ENCODE results near the gene ASB10.

ASB10 gene

GRCh38 chr7:151131224-151131591 lies 55.8 kb downstream of the ASB10 start:
- Histone ChIP-seq H3K4me1 (ENCODE audit: control insufficient read depth in 1 of 2, insufficient read depth in 2 of 2, low read length in 2 of 2) (peaks cover 0 to 5% of the 10 kb centered on the region in 2 donors), H3K27ac (ENCODE audit: low read depth, low read length) (no peak overlapping the region), H3K9me3 (ENCODE audit: control insufficient read depth in 1 of 2, low read length in 2 of 2) (no peaks in the 10 kb centered on the region), H3K9ac (ENCODE audit: low read depth in 1 of 2, low read length in 2 of 2) (no peak overlapping the region), H3K27me3 (ENCODE audit: control insufficient read depth in 1 of 2, insufficient read depth in 2 of 2, low read length in 2 of 2) (no peaks in the 10 kb centered on the region), H3K4me3 (ENCODE audit: low read depth in 1 of 2, low read length in 2 of 2) (no peak overlapping the region), H3K36me3 (ENCODE audit: control insufficient read depth in 1 of 2, insufficient read depth in 2 of 2, low read length in 2 of 2) (peaks cover 15 to 76% of the 10 kb centered on the region in 2 donors)

GRCh38 chr7:151130741-151131157 lies 56.3 kb downstream of the ASB10 start:
- H3K36me3 ChIP-seq (ENCODE audit: control insufficient read depth in 1 of 2, insufficient read depth in 2 of 2, low read length in 2 of 2), result peaks cover 15 to 71% of the 10 kb centered on the region in 2 donors
- no peaks in the 10 kb centered on the region for H3K27me3 ChIP-seq (ENCODE audit: control insufficient read depth in 1 of 2, insufficient read depth in 2 of 2, low read length in 2 of 2)
- no peak overlapping the region for H3K9ac ChIP-seq (ENCODE audit: low read depth in 1 of 2, low read length in 2 of 2)
- no peak overlapping the region for H3K4me3 ChIP-seq (ENCODE audit: low read depth in 1 of 2, low read length in 2 of 2)
- no peak overlapping the region for H3K27ac ChIP-seq (ENCODE audit: low read depth, low read length)
- H3K4me1 ChIP-seq (ENCODE audit: control insufficient read depth in 1 of 2, insufficient read depth in 2 of 2, low read length in 2 of 2), result peaks cover 0 to 5% of the 10 kb centered on the region in 2 donors
- no peaks in the 10 kb centered on the region for H3K9me3 ChIP-seq (ENCODE audit: control insufficient read depth in 1 of 2, low read length in 2 of 2)

GRCh38 chr7:151129960-151130591 lies 57.0 kb downstream of the ASB10 start:
- Histone ChIP-seq H3K9ac (ENCODE audit: low read depth in 1 of 2, low read length in 2 of 2) (no peak overlapping the region), H3K27ac (ENCODE audit: low read depth, low read length) (no peak overlapping the region), H3K4me3 (ENCODE audit: low read depth in 1 of 2, low read length in 2 of 2) (no peak overlapping the region)

GRCh38 chr7:151129117-151129959 lies 57.7 kb downstream of the ASB10 start:
- Histone ChIP-seq H3K4me1 (ENCODE audit: control insufficient read depth in 1 of 2, insufficient read depth in 2 of 2, low read length in 2 of 2) (peaks cover 6 to 14% of the 10 kb centered on the region in 2 donors), H3K9ac (ENCODE audit: low read depth in 1 of 2, low read length in 2 of 2) (no peak overlapping the region), H3K36me3 (ENCODE audit: control insufficient read depth in 1 of 2, insufficient read depth in 2 of 2, low read length in 2 of 2) (peaks cover 6 to 66% of the 10 kb centered on the region in 2 donors), H3K9me3 (ENCODE audit: control insufficient read depth in 1 of 2, low read length in 2 of 2) (no peaks in the 10 kb centered on the region), H3K4me3 (ENCODE audit: low read depth in 1 of 2, low read length in 2 of 2) (no peak overlapping the region), H3K27ac (ENCODE audit: low read depth, low read length) (no peak overlapping the region), H3K27me3 (ENCODE audit: control insufficient read depth in 1 of 2, insufficient read depth in 2 of 2, low read length in 2 of 2) (no peaks in the 10 kb centered on the region)

More at GRCh38 chr7:151129960-151130591, 57.0 kb downstream of the ASB10 start:
- no peaks in the 10 kb centered on the region for H3K9me3 ChIP-seq (ENCODE audit: control insufficient read depth in 1 of 2, low read length in 2 of 2)
- peaks cover 12 to 66% of the 10 kb centered on the region in 2 donors for H3K36me3 ChIP-seq (ENCODE audit: control insufficient read depth in 1 of 2, insufficient read depth in 2 of 2, low read length in 2 of 2)
- no peaks in the 10 kb centered on the region for H3K27me3 ChIP-seq (ENCODE audit: control insufficient read depth in 1 of 2, insufficient read depth in 2 of 2, low read length in 2 of 2)
- H3K4me1 ChIP-seq (ENCODE audit: control insufficient read depth in 1 of 2, insufficient read depth in 2 of 2, low read length in 2 of 2), result peaks cover 1 to 11% of the 10 kb centered on the region in 2 donors

- Histone ChIP-seq H3K27ac (ENCODE audit: low read depth, low read length) (no peak overlapping the region), H3K36me3 (ENCODE audit: control insufficient read depth in 1 of 2, insufficient read depth in 2 of 2, low read length in 2 of 2) (peaks cover 6 to 65% of the 10 kb centered on the region in 2 donors), H3K27me3 (ENCODE audit: control insufficient read depth in 1 of 2, insufficient read depth in 2 of 2, low read length in 2 of 2) (no peaks in the 10 kb centered on the region), H3K9me3 (ENCODE audit: control insufficient read depth in 1 of 2, low read length in 2 of 2) (no peaks in the 10 kb centered on the region), H3K9ac (ENCODE audit: low read depth in 1 of 2, low read length in 2 of 2) (no peak overlapping the region), H3K4me1 (ENCODE audit: control insufficient read depth in 1 of 2, insufficient read depth in 2 of 2, low read length in 2 of 2) (peaks cover 6 to 14% of the 10 kb centered on the region in 2 donors), H3K4me3 (ENCODE audit: low read depth in 1 of 2, low read length in 2 of 2) (no peak overlapping the region)
These were observed 58.3 kb downstream of the ASB10 start for GRCh38 chr7:151128716-151129115.

GRCh38 chr7:151128144-151128543 lies 58.9 kb downstream of the ASB10 start:
- Histone ChIP-seq H3K4me1 (ENCODE audit: control insufficient read depth in 1 of 2, insufficient read depth in 2 of 2, low read length in 2 of 2) (peaks cover 6 to 14% of the 10 kb centered on the region in 2 donors), H3K9me3 (ENCODE audit: control insufficient read depth in 1 of 2, low read length in 2 of 2) (no peaks in the 10 kb centered on the region), H3K36me3 (ENCODE audit: control insufficient read depth in 1 of 2, insufficient read depth in 2 of 2, low read length in 2 of 2) (peaks cover 6 to 67% of the 10 kb centered on the region in 2 donors), H3K9ac (ENCODE audit: low read depth in 1 of 2, low read length in 2 of 2) (no peak overlapping the region), H3K27ac (ENCODE audit: low read depth, low read length) (no peak overlapping the region), H3K27me3 (ENCODE audit: control insufficient read depth in 1 of 2, insufficient read depth in 2 of 2, low read length in 2 of 2) (no peaks in the 10 kb centered on the region), H3K4me3 (ENCODE audit: low read depth in 1 of 2, low read length in 2 of 2) (no peak overlapping the region)

- Histone ChIP-seq H3K4me1 (ENCODE audit: control insufficient read depth in 1 of 2, insufficient read depth in 2 of 2, low read length in 2 of 2) (peaks cover 6 to 14% of the 10 kb centered on the region in 2 donors), H3K27me3 (ENCODE audit: control insufficient read depth in 1 of 2, insufficient read depth in 2 of 2, low read length in 2 of 2) (no peaks in the 10 kb centered on the region), H3K9me3 (ENCODE audit: control insufficient read depth in 1 of 2, low read length in 2 of 2) (no peaks in the 10 kb centered on the region), H3K27ac (ENCODE audit: low read depth, low read length) (no peak overlapping the region), H3K9ac (ENCODE audit: low read depth in 1 of 2, low read length in 2 of 2) (no peak overlapping the region), H3K36me3 (ENCODE audit: control insufficient read depth in 1 of 2, insufficient read depth in 2 of 2, low read length in 2 of 2) (peaks cover 6 to 55% of the 10 kb centered on the region in 2 donors), H3K4me3 (ENCODE audit: low read depth in 1 of 2, low read length in 2 of 2) (no peak overlapping the region)
These were observed 60.4 kb downstream of the ASB10 start for GRCh38 chr7:151126491-151127137.

GRCh38 chr7:151125846-151126481 lies 61.1 kb downstream of the ASB10 start:
- no peaks in the 10 kb centered on the region for H3K27me3 ChIP-seq (ENCODE audit: control insufficient read depth in 1 of 2, insufficient read depth in 2 of 2, low read length in 2 of 2)
- H3K4me1 ChIP-seq (ENCODE audit: control insufficient read depth in 1 of 2, insufficient read depth in 2 of 2, low read length in 2 of 2), result peaks cover 6 to 14% of the 10 kb centered on the region in 2 donors
- H3K9ac ChIP-seq (ENCODE audit: low read depth in 1 of 2, low read length in 2 of 2), result peak overlapping the region in 1 of 2 donors; percentile 17
- peak overlapping the region; percentile 58 to 59 for H3K4me3 ChIP-seq (ENCODE audit: low read depth in 1 of 2, low read length in 2 of 2)
- H3K9me3 ChIP-seq (ENCODE audit: control insufficient read depth in 1 of 2, low read length in 2 of 2), result no peaks in the 10 kb centered on the region
- H3K36me3 ChIP-seq (ENCODE audit: control insufficient read depth in 1 of 2, insufficient read depth in 2 of 2, low read length in 2 of 2), result peaks cover 6 to 56% of the 10 kb centered on the region in 2 donors
- H3K27ac ChIP-seq (ENCODE audit: low read depth, low read length), result no peak overlapping the region
